HG03521 (cell line): ENCODE measurements around the gene TUFM.
"Not testable (repeated sequence)": the region's sequence is repeated elsewhere in the genome, so short reads cannot be mapped to it uniquely, and the experiment has no call there.

ENCODE experiments used
- ATAC-seq: cut with Tn5 transposase; IDR thresholded peaks from one replicate; pipeline ENCODE4 v1.9.1; 2021; ENCODE audit warnings: mild to moderate bottlenecking, moderate library complexity; ENCODE audit not compliant: unreplicated experiment

TUFM gene

GRCh38 chr16:28802235-28803019 is 43.7 kb downstream of the TUFM start:
- not testable (repeated sequence) for ATAC-seq
